ENCODE measurements around the gene ATG16L1.

ATG16L1 gene

GRCh38 chr2:233338046-233338445 lies 86.6 kb downstream of the ATG16L1 start:
- no peak for DNase-seq

GRCh38 chr2:233338812-233339368 lies 87.4 kb downstream of the ATG16L1 start:
- DNase-seq = no peak

GRCh38 chr2:233339427-233339826 lies 88.0 kb downstream of the ATG16L1 start:
- no peak for DNase-seq

GRCh38 chr2:233341296-233341695 lies 89.8 kb downstream of the ATG16L1 start:
- no peak for DNase-seq

- DNase-seq = no peak
These were observed 90.8 kb downstream of the ATG16L1 start for GRCh38 chr2:233342301-233342700.

- DNase-seq = no peak
These were observed 91.8 kb downstream of the ATG16L1 start for GRCh38 chr2:233343171-233343705.

Data from activated CD8-positive, alpha-beta memory T cell treated with anti-CD3 and anti-CD28 coated beads, Interleukin-2, amount 50 U/mL, for 48 hours (primary cell).